Stimulated activated CD8-positive, alpha-beta memory T cell treated with anti-CD3 and anti-CD28 coated beads, Interleukin-4, amount 100 ng/mL, for 48 hours (primary cell): ENCODE measurements around the gene LRMDA.
"Not testable (repeated sequence)": the region's sequence is repeated elsewhere in the genome, so short reads cannot be mapped to it uniquely, and the experiment has no call there.

Source experiments
- DNase-seq: peaks from one replicate; pipeline ENCODE4 v3.0.0-alpha.2; 2020

Gene LRMDA

DNA sequence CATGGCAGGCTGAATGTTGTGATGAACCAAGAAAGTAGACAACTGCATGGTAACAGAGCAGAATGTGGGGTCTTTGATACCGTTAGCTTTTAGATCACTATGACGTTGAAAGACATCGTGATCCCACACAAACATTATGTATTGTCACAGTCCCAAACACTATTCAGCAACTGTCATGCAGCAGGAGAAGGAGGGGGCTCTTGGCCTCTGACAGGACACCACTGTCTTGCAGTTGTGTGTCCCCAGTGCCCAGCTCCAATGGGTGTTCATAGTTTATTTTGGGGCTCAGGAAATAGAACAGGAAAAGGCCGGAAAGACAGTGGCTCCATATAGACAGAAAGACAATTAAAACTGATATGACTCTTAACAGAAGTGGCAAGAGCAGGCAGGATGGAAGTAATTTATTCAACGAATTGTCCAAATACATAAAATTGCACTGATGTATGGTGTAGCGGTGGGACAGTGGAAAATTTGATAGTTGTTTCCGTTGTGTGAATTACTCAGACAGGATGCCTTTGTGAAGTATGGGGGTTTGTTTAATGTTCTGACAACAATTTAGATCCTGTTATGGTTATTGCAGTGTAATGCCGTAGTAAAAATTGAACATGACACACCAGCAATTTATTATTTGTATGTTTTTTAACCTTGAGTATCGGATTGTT, 292.0 kb downstream of the LRMDA start:
- DNase-seq = no peak

DNA sequence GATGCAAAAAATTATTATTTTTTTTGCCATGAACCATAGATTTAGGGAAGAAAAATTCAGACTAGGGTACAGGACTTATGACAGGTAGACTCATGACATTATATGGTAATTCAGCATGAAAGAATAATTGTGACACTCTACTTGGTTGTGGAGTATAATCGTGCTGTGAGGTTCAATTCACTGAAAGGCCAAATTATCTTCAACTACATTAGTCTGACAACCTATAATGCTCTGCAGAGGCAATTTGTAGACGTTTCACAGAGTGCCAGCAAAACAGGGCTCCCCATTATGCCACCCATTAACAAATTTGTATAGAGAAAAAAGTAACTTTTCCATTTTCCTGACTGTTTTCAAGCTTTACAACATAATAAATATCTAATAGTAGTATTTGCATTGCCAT, 292.6 kb downstream of the LRMDA start:
- DNase-seq = no peak

DNA sequence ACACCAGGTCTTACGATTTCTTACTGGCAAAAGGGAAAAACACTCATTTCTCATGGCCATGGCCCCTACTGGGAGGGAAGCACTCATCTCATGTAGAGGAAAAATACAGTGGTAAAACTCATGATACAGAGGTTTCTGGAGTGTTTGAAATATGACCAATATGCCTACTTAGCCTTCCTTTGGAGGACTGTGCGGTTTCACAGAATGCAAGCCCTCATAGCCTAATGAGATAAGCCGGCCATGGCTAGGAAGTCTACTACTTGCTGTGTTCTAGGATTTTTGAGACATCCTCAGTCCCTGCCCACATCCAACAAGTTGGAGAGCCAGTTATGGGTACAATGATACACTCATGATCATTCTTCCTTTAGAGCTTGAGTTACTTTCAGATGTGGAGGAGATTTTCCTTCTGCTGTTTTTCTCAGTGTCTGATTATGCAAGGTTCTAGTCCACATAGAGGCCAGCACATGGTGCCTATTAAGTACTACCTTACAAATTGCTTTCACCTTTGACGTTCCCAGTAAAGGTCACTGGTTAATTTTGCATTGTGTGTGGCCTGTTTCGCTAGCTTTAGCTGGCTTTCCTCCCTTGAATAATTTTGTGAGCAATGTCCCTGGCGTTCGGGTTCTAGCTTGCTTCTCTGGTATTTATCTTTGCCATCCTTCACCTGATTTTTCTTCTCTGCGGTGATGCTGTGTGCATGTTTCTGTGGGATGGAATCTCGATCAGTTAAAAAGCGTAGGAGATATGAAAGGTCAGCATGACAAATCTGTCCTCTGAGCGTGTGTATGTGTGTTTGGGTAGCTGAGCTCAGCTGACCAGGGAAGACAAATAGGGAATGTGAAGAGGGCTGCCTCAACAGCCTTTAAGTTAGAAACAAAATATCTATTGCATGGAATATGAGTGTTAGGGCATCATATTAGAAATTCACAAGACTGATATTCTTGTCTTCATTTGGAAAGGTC, 295.4 kb downstream of the LRMDA start:
- no peak for DNase-seq

DNA sequence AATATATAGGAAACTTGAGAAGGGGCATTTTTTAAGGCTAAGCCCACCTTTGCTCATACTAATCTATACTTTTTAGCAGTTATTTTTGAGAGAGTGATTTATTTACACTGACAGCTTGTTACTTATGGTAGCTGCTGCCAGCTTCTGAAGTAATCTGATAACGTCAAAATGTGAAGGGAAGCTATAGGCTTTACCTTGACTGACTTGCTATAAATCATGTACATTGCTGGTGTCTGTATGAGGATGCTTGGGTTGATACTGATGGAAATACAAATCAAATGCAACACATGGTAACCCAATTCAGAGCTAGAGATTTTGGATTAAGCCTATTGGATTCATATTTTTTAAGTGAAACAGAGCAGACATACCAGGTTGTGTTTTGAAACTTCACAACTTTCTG, 299.4 kb downstream of the LRMDA start:
- no peak for DNase-seq

DNA sequence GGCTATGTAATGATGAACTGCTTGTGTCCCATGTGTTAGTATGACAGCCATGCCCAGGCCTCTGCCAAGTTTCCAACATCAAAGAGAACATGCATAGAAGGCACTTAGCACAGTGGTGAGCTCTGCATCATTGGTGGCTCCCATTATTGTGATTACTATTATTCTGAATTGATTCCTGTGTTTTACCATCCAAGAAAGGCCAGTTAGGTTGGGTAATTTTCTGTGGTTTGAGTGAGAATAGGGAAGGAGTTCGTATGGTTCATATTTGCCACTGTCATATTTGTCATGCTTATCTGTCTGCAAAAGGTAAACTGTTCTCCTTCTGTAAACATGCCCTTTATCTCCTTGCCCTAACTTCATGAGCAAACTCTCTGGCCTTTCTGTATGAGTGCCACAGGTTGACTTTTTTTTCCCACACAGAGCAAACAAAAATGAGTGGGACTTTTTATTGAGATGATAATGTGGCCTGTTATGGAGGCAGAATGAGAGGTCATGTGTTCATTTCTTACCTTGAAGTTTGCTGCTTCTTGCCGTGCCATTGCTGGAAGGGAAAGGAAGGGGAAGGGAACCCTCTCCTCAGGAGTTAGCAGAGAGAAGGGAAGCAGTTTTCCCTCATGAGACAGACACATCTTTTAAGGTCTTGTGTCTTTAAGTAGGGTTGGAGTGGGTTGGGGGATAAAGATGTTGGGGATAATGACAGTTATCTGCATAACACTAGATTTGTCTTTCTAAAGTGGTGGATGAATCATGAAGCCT, 301.9 kb downstream of the LRMDA start:
- no peak for DNase-seq

DNA sequence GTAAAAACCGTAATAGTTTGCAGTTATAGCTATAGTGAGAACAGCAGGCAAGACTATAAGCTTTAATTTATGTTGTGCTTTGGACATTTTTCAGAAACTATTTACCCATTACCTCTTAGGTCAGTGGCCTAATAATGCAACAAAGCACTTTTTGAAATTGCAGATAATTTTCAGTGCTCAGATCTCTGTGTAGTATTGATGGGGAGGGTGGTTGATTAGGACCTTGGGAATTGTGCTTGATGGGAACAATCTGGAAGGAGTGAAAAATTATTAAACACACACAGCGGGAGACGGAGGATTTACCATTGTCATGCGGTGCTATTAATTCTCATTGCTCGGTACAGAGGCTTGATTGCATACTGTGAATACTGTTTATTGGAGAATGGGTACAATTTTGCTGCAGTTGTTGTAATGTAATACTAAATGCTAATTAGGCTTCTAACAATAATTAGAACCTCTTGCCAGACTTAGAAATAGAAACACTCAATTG, 304.8 kb downstream of the LRMDA start:
- no peak for DNase-seq

DNA sequence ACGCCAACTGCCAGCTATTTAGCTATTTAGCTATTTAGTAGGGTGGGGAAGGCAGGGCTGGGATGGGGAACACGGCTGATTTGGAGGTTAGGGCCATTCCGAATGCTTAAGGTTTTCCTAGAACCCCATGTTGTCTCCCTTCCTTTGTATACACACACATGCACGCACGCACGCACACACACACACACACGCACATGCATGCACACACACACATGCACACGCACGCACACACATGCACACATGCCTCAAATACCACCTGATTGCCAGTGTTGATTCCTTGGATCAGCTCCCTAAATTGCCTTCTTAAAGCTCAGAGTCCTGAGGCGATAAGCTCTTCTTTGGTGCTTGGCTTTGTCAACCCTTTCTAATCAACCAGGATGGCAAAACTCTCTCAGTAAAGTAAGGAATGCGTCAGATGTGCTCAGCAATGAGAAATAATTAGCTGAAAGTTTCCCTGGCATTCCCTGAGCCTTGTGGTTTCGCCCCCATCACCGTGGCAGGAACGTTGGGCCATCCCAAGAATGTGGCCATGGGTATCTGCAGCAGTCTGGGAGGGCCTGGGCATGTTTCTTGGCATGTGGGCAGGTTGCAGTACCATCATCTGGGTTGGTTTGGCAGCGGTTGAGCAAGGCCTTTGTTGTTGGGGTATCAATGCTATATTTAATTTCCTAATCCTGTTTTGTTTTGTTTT, 305.6 kb downstream of the LRMDA start:
- DNase-seq = no peak

DNA sequence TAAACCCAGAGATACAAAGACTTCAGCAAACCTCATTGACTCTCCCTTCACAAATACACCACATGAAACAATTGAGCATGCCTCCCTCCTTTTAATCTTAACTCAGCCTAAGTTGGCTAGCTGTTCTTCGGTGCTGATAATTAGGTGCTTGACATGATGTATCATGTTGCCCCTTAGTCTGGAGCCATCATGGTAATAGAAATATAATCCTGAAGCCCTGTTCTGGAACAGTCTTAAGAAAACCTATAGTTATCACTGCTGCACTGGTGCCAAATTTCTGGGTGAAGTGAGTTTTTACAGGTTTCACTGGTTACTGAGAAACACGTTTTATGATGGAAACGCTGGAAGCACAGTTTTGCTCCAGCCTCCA, 306.1 kb downstream of the LRMDA start:
- no peak for DNase-seq

DNA sequence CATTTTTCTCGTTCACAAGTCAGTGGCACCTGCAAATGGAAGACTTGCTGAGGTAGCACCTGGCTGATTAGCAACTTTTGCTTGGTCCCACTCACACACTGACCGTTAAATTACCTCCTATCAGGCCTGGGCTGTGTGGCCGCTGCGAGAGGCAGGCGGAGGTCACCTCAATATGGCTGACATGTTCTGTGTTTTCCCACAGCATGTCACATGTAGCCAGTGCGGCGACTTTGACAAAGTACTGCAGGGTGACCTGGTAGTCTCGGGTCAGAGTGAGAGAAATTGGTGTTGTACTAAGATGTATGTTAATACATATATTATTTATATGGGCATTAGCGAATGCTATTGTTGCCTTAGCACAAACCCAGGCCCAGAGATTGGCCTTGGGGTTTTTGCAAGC, 307.5 kb downstream of the LRMDA start:
- DNase-seq = no peak

DNA sequence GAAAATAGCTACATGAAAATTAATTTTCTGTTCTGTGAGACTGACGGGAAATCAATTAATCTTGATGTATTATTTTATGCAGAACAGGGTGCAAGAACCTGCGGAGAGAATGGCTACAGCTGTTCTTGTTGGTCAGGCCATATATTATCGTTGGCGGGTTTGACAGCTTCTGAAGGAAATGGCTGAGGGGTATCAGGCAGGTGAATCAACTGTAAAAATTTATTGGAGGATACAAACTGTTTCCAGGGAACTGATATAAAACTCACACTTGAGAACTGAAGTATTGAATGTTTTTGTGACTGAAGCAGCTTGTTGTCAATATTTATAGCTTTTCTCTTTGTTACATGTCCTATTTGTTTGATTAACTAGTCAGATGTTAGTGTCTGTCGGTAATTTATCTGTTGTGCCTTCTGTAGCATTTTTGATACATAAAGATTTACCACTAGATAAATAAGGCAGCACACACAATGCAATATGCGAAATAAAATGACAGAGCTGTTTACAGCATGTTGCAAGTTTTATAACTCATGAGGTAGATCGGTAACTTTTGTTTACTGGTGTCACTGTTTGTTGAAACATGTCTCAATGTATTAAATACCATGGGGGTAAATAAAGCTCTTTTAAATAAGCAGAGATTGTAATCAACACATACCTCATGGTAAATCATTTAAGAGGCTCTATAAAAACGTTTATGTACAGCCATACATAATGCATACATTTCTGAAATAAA, 308.2 kb downstream of the LRMDA start:
- no peak for DNase-seq

DNA sequence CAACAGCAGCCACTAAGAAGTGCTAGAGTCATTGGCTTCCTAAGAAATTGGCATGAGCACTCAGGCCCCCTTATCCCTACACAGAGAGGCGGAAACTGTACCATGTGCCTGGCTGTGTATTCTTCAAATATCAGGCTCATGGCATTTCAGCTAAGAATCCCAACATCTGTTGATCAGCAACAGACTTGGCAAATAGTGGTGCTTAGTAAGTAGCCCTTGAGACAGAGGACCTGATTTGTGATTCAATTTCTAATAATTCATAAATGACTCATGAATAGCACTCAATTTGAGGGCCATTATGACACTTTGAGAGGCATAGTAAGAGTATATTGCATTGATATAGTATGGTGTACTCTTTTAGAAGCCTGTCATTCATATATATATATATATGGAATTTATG, 309.1 kb downstream of the LRMDA start:
- no peak for DNase-seq

DNA sequence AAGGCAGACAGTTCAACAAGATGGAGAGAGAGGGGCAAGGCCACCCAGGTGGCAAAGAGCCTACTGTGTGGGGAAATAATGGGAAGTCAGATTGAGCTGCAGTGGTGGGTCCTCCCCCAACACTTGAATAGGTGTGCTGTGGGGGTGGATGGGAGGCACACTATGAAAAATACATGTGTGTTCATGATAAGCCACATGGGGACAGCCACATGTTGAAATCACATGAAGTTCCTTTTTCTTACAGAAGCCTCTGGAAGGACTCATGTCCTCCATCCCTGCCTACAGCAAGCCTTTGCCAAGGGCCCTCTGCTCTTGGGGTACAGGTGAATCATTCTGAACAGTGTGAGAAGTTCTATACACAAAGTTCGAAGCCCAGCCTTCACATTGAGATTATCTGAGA, 310.9 kb downstream of the LRMDA start:
- DNase-seq = no peak

DNA sequence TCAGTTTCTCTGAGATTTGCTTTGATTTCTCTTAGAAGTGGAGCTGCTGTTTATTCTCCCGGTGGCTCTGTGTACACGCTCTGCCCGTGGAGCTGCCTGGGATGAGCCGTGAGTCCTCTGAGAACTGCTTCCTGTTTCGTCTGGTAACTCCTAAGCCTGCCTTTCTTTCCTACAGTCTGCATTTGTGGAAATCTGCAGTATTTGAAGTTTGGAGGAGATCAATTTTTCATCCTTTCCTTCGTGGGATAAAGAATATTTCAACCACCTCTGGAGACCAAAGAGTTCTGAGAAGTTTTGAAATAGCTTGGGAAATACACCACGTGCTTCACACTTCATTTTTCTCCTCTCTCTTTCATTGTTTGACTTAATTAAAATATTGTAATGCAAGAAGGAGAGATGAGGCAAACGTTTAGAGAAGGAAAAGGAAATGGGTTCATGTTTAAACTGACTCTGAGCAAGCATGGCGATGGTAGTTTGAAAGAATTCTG, 311.9 kb downstream of the LRMDA start:
- no peak for DNase-seq

DNA sequence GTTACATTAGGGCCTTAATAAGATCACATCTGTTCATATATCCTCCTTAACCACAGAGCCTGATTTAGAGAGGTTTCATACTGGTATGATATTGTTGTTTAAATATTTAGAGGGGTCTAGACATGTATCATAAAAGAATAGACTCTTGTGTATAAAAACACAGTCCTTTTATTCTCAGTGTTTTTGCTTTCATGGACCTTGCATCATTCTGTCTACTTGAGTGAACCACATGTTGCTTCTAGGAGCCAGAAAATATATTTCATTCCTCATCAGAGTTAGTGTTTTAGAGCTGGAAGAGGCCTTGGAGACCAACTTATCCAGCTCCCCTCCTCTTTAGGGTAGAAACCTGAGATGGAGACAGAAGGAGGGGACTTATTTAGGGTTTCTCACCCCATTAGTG, 312.8 kb downstream of the LRMDA start:
- DNase-seq = no peak

DNA sequence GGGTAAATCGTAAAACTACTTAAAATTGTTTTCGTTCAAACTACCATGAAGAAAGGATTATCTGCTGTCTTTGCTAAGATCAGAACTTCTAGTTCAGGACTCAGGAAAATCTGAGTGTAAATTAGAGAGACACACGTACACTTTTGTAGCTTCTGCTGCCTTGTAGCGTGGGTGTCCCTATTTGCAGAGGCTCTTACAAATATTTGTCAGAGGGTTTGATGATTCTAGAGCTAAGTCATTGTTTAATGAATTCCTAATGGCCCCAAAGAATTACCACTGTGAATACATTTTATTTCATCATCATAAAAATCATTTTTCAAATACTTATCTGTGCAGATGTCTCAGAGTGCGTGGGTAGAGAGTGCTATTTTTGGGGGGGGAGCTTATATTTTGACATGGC, 314.9 kb downstream of the LRMDA start:
- DNase-seq = no peak

DNA sequence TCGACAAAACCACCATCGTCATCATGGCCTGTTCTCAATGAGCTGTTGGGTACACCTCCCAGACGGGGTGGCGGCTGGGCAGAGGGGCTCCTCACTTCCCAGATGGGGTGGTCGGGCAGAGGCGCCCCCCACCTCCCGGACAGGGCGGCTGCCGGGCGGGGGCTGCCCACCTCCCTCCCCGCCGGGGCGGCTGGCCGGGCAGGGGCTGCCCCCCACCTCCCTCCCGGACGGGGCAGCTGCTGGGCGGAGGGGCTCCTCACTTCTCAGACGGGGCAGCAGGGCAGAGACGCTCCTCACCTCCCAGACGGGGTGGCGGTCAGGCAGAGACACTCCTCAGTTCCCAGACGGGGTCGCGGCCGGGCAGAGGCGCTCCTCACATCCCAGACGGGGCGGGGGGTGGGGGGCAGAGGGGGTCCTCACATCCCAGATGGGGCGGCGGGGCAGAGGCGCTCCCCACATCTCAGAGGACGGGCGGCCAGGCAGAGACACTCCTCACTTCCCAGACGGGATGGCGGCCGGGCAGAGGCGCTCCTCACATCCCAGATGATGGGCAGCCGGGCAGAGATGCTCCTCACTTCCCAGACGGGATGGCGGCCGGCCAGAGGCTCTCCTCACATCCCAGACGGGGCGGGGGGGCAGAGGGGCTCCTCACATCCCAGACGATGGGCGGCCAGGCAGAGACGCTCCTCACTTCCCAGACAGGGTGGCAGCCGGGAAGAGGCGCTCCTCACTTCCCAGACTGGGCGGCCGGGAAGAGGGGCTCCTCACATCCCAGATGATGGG, 318.9 kb downstream of the LRMDA start:
- not testable (repeated sequence) for DNase-seq

DNA sequence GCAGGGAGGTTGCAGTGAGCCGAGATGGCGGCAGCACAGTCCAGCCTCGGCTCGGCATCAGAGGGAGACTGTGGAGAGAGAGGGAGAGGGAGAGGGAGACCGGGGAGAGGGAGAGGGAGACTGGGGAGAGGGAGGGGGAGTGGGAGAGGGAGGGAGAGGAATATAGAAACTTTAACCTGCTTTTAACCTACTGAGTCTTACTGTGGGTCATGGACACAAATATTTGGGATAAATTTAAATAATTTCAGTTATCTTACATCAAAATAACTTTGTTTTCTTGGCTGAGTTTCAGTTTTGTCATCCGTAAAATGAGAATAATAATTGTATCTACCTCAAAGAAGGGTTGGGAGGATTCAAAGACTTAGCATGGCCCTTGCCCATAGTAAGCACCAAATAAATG, 319.8 kb downstream of the LRMDA start:
- no peak for DNase-seq

DNA sequence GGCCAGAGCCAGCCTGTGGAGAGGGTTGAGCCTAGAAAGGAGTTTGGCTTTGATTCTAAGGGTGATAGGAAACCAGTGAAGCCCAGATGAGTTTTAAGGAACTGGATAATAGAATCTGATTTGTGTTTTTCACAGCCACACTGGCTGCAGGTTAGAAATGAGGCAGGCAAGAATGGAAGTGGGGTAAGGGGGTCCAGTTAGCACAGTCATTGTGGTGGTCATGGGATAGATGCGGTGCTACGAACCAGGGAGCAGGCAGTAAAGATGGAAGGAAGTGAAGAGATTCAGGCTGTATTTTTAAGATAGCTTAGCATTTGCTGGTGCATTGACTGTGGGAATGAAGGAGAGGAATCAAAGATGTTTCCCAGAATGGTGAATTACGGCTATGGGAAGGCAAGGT, 322.2 kb downstream of the LRMDA start:
- DNase-seq = no peak

DNA sequence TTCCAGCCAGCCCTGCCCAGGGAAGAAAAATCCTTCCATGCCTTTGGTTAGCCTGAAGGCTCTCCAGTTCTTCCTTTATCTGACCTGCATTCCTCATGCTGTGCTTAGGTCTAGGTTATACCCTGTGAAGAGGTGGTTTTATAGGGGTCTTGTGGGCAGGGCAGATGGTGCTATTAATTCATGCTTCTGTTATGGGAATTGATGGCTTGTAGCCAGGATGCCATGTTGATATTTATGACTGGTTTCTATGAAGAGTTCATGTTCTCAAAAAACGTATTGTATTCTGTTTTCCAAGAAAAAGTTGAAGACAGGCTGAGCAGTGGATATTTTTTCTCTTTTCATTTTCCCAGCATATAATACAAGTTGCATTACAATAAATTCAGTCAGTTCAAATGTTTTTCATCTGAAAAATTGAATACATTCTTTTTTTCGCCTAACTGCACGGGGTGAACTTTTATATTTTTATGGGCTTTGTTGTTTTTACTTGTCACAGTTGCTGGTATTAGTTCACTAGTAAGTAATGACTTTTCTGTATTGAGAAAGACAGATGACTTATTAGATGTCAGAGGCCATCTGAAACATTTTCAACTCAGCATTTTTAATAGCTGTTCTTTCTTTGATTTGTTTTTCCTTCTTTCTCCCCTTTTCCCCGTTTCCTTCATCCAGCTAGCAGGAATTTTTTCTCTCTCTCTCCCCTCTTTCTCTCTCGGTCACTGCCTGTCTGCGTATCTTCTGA, 322.8 kb downstream of the LRMDA start:
- no peak for DNase-seq

DNA sequence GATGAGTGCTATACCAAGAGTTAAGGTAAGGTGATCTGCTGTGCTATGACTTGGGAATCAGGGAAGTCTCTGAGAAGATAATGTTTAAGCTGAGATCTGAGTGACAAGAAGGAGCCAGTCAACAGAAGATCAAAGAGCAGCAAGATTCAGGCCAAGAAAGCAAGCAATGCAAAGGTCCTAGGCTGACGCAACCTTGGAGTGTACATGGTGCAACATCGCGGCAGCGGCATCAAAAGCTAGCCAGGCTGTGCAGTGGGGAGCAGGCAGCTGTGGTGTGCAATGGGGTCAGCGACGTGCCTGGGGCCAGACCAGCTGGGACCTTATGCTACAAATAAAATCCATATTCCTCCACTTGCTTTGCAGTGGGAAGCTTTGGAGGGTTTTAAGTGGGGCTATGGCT, 324.1 kb downstream of the LRMDA start:
- no peak for DNase-seq

DNA sequence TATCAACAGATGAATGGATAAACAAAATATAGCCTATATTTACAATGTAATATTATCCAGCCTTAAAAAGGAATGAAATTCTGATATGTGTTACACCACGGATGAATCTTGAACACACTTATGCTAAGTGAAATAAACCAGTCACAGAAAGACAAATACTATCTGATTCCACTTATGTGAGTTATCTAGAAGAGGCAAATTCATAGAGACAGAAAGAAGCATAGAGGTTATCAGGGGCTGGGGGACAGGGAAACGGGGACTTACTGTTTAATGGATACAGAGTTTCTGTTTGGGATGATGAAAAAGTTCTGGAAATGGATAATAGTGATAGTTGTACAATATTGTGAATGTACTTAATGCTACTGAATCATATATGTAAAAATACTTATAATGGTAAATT, 329.9 kb downstream of the LRMDA start:
- DNase-seq = no peak
